SK-N-MC (cell line): ENCODE results near the gene EFHD2.
"Not testable (repeated sequence)": the region's sequence is repeated elsewhere in the genome, so short reads cannot be mapped to it uniquely, and the experiment has no call there.

Experiments
- EZH2 ChIP-seq: fragments of 200-600 bp; sonication (generic); IDR thresholded peaks from one replicate; pipeline ENCODE4 v1.6.1; 2017; ENCODE audit warnings: antibody characterized with exemption
- POLR2AphosphoS5 ChIP-seq: IDR thresholded peaks from 2 replicates; pipeline ENCODE4 v1.6.1; 2012; ENCODE audit warnings: mild to moderate bottlenecking, low read depth, low read length, borderline replicate concordance

GRCh38 chr1:15458388-15458787 is 48.7 kb downstream of the EFHD2 start:
- not testable (repeated sequence) for TF ChIP-seq POLR2AphosphoS5, EZH2
